ENCODE results near the gene LSAMP.

DNA sequence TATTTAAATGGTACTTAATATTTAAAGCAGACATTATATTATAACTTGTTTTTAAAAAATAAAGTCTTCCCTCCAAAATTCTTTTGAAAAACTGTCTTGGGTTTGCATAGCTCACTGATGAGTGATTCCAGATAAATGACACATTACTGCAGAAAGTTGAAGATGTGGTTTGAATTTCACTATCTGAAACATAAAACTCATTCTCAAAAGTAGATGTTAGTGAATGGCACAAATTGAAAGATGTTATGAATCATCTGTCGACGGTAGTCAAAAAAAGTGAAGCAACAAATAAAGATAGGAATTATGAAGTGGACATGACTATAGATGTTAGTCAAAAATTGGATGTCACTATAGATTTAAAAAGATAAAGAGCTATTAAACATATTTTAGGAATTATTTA, 541.4 kb downstream of the LSAMP start:
- TF ChIP-seq RELA (CRISPR knock-in tag; IDR thresholded peaks at IDR 0.05): no peak
- no peak for TF ChIP-seq YY1 (IDR thresholded peaks at IDR 0.05; ENCODE audit: insufficient read depth, insufficient replicate concordance, low read depth, low read length)
- TF ChIP-seq RBM22 (optimal IDR thresholded peaks at IDR 0.05; ENCODE audit: low read length): no peak
- TF ChIP-seq HDAC6 (IDR thresholded peaks at IDR 0.05; ENCODE audit: low read depth, low read length): no peak
- no peak for TF ChIP-seq ELF4 (CRISPR knock-in tag; IDR thresholded peaks at IDR 0.05; ENCODE audit: borderline replicate concordance)
- TF ChIP-seq, protein P1, sequence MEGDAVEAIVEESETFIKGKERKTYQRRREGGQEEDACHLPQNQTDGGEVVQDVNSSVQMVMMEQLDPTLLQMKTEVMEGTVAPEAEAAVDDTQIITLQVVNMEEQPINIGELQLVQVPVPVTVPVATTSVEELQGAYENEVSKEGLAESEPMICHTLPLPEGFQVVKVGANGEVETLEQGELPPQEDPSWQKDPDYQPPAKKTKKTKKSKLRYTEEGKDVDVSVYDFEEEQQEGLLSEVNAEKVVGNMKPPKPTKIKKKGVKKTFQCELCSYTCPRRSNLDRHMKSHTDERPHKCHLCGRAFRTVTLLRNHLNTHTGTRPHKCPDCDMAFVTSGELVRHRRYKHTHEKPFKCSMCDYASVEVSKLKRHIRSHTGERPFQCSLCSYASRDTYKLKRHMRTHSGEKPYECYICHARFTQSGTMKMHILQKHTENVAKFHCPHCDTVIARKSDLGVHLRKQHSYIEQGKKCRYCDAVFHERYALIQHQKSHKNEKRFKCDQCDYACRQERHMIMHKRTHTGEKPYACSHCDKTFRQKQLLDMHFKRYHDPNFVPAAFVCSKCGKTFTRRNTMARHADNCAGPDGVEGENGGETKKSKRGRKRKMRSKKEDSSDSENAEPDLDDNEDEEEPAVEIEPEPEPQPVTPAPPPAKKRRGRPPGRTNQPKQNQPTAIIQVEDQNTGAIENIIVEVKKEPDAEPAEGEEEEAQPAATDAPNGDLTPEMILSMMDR (CRISPR knock-in tag; IDR thresholded peaks at IDR 0.05): no peak
- no peak for TF ChIP-seq GATAD2A (CRISPR knock-in tag; IDR thresholded peaks at IDR 0.05)
- TF ChIP-seq, protein P2, sequence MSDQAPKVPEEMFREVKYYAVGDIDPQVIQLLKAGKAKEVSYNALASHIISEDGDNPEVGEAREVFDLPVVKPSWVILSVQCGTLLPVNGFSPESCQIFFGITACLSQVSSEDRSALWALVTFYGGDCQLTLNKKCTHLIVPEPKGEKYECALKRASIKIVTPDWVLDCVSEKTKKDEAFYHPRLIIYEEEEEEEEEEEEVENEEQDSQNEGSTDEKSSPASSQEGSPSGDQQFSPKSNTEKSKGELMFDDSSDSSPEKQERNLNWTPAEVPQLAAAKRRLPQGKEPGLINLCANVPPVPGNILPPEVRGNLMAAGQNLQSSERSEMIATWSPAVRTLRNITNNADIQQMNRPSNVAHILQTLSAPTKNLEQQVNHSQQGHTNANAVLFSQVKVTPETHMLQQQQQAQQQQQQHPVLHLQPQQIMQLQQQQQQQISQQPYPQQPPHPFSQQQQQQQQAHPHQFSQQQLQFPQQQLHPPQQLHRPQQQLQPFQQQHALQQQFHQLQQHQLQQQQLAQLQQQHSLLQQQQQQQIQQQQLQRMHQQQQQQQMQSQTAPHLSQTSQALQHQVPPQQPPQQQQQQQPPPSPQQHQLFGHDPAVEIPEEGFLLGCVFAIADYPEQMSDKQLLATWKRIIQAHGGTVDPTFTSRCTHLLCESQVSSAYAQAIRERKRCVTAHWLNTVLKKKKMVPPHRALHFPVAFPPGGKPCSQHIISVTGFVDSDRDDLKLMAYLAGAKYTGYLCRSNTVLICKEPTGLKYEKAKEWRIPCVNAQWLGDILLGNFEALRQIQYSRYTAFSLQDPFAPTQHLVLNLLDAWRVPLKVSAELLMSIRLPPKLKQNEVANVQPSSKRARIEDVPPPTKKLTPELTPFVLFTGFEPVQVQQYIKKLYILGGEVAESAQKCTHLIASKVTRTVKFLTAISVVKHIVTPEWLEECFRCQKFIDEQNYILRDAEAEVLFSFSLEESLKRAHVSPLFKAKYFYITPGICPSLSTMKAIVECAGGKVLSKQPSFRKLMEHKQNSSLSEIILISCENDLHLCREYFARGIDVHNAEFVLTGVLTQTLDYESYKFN (CRISPR knock-in tag; conservative IDR thresholded peaks at IDR 0.05): no peak

Measured in HepG2 (cell line).